Neural progenitor cell (in vitro differentiated cells): ENCODE data around the gene FAM89A.

Source experiments
- CTCF ChIP-seq: fragments of 200-600 bp; sonication (generic); IDR thresholded peaks from 2 replicates; pipeline ENCODE4 v1.5.1; 2017; ENCODE audit warnings: antibody characterized with exemption, mild to moderate bottlenecking
- EZH2 ChIP-seq: fragments of 200-600 bp; sonication (generic); IDR thresholded peaks from 2 replicates; pipeline ENCODE4 v1.6.1; 2017; ENCODE audit warnings: antibody characterized with exemption, mild to moderate bottlenecking, moderate library complexity
- EZH2phosphoT487 ChIP-seq: fragments of 200-600 bp; sonication (generic); IDR thresholded peaks from 2 replicates; pipeline ENCODE4 v1.6.1; 2017; ENCODE audit warnings: antibody characterized with exemption

DNA sequence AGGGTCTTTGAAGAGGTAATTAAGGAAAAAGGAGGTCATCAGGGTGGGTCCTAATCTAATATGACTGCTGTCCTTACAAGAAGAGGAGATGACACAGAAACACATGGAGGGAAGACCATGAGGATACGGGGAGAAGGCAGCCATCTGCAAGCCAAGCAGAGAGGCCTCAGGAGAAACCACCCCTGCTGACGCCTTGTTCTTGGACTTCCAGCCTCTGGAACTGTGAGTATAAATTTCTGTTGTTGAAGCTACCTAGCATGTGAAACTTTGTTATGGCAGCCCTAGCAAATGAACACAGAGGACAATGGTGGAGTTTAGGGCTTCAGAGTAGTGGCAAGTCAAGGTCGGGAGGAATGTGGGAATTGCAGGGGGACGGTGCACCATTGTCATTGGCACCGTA lies 36.7 kb upstream of the FAM89A start:
- TF ChIP-seq CTCF (no peak), EZH2 (no peak), EZH2phosphoT487 (no peak)
